GM18508 (cell line): Measurements from ENCODE around the gene AFP.
"Not testable (repeated sequence)": the region's sequence is repeated elsewhere in the genome, so short reads cannot be mapped to it uniquely, and the experiment has no call there.

ENCODE experiments used
- ATAC-seq: cut with Tn5 transposase; IDR thresholded peaks from one replicate; pipeline ENCODE4 v1.9.1; 2021; ENCODE audit warnings: moderate number of reproducible peaks; ENCODE audit not compliant: insufficient read depth, unreplicated experiment

AFP gene

DNA sequence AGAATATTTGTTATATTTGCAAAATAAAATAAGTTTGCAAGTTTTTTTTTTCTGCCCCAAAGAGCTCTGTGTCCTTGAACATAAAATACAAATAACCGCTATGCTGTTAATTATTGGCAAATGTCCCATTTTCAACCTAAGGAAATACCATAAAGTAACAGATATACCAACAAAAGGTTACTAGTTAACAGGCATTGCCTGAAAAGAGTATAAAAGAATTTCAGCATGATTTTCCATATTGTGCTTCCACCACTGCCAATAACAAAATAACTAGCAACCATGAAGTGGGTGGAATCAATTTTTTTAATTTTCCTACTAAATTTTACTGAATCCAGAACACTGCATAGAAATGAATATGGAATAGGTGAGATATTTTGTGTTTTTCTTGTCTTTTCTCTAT is at the start of gene AFP:
TSS of gene AFP (plus strand) at position 238 of the 400 bp plus-strand sequence. CDS start at position 280, 42 bp downstream.
- ATAC-seq: no peak

DNA sequence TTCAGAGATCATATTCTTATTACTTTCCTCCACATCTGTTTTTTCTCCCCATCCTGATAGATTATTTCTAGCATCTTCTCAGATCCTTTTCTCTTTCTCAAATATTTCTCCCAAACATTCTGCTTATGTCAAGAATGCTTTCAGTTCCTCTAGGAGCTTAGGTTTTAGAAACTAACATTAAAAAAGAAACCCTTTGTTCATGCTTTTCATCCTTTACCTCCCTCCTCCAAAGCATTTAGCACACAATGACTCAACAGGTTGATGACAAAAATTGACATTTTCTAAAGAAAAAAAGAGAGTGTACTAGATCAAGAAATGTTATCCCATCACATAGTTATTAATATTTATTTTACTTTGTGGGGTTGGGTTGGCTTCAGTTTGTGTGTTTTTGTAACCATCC is 48.5 kb upstream of the AFP start:
- no peak for ATAC-seq

DNA sequence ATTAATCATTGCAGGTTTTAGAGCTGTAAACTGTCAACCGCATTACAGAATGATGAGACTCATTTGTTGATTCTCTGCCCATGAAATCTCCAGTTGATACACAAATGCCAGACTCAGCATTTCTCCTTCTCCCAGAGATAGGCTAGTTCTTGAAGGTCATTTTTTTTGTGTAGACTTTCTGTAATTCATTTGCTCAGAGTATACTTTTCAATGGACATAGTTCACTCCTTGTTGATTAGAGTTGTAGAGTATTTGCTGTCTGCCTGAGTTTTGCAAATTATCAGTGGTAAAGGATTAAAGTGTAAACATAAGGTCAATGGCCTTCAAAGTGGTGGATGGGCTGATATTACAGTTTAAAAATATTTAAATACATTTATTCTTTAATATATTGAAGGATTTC is 47.1 kb upstream of the AFP start:
- no peak for ATAC-seq

- ATAC-seq: not testable (repeated sequence)
These were observed 46.4 kb upstream of the AFP start for GRCh38 chr4:73389663-73390062.

GRCh38 chr4:73391774-73392173 is 44.2 kb upstream of the AFP start:
- ATAC-seq: no peak

- no peak for ATAC-seq
These were observed 43.1 kb upstream of the AFP start for GRCh38 chr4:73392936-73393335.

- ATAC-seq: no peak
These were observed 39.7 kb upstream of the AFP start for GRCh38 chr4:73396304-73396703.

DNA sequence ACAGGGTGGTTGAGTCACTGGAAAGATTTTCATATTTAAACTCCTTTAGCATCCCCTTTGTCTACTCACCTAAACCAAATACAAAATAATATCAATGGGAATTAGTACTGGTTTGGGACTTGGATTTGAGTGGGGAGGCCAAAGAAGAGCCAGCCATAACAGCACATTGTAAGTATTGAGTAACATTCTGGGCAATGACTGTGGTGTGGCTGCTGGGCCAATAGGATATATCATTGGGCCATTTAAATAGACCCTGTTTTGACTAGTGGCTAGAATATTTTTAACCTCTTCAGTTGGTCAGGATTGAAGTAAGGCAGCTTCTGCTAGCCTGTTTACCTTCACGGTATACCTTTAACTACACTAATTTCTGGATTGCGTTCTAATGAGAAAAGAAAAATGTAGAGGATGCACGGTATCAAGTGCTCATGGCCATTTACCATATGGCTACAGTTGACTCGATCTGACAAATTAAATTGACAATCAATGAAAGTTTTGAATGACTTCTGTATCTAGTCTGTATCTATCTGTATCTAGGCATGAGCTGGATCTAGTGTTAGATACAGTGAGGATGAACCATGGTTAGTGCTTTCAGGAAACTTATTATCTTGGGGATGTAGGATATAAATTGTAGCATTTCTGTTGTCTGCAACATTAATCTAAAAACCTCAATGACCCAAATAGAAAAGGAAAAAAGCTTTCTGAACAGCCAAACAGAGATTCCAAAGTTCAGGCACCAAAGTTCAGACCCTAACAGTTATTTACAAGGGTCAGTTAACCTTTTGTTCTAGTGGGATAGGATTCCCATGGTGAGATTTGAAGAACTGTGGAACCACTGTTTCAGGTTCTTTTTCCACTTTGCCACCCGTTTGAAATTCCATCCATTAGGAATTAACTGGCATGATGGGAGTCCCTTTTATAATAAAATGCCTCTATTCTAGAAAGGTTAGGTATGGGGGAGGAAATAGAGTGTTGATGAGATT is 38.7 kb upstream of the AFP start:
- no peak for ATAC-seq

DNA sequence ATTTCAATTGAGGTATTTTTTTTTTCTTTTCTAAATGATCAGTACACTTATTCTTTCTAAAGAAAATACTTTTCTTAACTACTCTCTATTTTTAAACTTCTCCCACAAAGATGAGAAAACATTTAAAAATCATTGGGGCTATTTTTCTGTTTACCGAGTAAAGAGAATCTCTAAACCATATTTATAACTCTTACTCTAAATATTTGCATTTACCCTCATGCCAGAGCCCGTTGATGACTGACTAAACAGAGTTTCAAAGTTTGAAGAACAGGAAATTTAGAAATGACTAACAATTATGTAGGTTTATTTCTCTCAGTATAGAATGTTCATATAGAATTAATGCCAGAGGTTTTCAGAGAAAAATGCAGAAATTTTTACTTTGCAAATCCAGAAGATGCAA is 34.6 kb upstream of the AFP start:
- ATAC-seq: no peak

- no peak for ATAC-seq
These were observed 32.0 kb upstream of the AFP start, which contains the start of gene ALB for GRCh38 chr4:73404042-73404441. Gene ALB (plus strand): TSS chr4:73404287. CDS start chr4:73404328, 41 bp downstream.

- no peak for ATAC-seq
These were observed 31.6 kb upstream of the AFP start for GRCh38 chr4:73404457-73404856.

DNA sequence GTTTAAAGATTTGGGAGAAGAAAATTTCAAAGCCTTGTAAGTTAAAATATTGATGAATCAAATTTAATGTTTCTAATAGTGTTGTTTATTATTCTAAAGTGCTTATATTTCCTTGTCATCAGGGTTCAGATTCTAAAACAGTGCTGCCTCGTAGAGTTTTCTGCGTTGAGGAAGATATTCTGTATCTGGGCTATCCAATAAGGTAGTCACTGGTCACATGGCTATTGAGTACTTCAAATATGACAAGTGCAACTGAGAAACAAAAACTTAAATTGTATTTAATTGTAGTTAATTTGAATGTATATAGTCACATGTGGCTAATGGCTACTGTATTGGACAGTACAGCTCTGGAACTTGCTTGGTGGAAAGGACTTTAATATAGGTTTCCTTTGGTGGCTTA is 30.9 kb upstream of the AFP start:
- ATAC-seq: no peak

- ATAC-seq: no peak
These were observed 29.5 kb upstream of the AFP start for GRCh38 chr4:73406548-73406875.

DNA sequence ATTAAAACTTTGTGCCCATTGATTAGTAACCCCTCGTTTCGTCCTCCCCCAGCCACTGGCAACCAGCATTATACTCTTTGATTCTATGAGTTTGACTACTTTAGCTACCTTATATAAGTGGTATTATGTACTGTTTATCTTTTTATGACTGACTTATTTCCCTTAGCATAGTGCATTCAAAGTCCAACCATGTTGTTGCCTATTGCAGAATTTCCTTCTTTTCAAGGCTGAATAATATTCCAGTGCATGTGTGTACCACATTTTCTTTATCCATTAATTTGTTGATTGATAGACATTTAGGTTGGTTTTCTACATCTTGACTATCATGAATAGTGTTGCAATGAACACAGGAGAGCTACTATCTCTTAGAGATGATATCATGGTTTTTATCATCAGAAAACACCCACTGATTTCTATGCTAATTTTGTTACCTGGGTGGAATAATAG is 28.8 kb upstream of the AFP start:
- ATAC-seq: no peak

GRCh38 chr4:73408181-73408867 is 27.7 kb upstream of the AFP start:
- no peak for ATAC-seq

- no peak for ATAC-seq
These were observed 26.8 kb upstream of the AFP start for GRCh38 chr4:73409012-73409862.

DNA sequence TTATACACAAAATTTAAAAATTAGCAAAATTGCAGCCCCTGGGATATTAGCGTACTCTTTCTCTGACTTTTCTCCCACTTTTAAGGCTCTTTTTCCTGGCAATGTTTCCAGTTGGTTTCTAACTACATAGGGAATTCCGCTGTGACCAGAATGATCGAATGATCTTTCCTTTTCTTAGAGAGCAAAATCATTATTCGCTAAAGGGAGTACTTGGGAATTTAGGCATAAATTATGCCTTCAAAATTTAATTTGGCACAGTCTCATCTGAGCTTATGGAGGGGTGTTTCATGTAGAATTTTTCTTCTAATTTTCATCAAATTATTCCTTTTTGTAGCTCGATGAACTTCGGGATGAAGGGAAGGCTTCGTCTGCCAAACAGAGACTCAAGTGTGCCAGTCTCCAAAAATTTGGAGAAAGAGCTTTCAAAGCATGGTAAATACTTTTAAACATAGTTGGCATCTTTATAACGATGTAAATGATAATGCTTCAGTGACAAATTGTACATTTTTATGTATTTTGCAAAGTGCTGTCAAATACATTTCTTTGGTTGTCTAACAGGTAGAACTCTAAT is 26.0 kb upstream of the AFP start:
- no peak for ATAC-seq

DNA sequence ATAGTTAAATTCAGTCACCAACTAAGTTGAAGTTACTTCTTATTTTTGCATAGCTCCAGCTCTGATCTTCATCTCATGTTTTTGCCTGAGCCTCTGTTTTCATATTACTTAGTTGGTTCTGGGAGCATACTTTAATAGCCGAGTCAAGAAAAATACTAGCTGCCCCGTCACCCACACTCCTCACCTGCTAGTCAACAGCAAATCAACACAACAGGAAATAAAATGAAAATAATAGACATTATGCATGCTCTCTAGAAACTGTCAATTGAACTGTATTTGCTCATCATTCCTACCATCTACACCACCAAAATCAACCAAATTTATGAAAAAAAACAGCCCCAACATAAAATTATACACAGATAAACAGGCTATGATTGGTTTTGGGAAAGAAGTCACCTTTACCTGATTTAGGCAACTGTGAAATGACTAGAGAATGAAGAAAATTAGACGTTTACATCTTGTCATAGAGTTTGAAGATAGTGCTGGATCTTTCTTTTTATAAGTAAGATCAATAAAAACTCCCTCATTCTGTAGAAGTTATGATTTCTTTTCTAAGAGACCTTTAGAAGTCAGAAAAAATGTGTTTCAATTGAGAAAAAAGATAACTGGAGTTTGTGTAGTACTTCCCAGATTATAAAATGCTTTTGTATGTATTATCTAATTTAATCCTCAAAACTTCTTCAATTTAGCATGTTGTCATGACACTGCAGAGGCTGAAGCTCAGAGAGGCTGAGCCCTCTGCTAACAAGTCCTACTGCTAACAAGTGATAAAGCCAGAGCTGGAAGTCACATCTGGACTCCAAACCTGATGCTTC is 24.9 kb upstream of the AFP start:
- ATAC-seq: no peak

GRCh38 chr4:73411731-73412414 is 24.1 kb upstream of the AFP start:
- no peak for ATAC-seq
